Trophoblast cell (in vitro differentiated cells and primary cell): ENCODE measurements around the gene ACTN4.

ENCODE experiments used
- DNase-seq, 2 donors: peaks; one replicate each; pipeline ENCODE4 v3.0.0-alpha.2; 2016
- H2AFZ ChIP-seq: 2 replicates; pipeline ENCODE4 v1.6.1; 2013; ENCODE audit warnings: low read length, moderate library complexity, mild to moderate bottlenecking; ENCODE audit not compliant: insufficient read depth, poor library complexity
- H2AK5ac ChIP-seq: 2 replicates; pipeline ENCODE4 v1.6.1; 2013; ENCODE audit warnings: mild to moderate bottlenecking, low read length
- H2BK120ac ChIP-seq: 2 replicates; pipeline ENCODE4 v1.6.1; 2013; ENCODE audit warnings: low read length, mild to moderate bottlenecking, moderate library complexity; ENCODE audit not compliant: insufficient read depth, poor library complexity
- H2BK12ac ChIP-seq: 2 replicates; pipeline ENCODE4 v1.6.1; 2013; ENCODE audit warnings: mild to moderate bottlenecking, low read length, moderate library complexity
- H2BK5ac ChIP-seq: 2 replicates; pipeline ENCODE4 v1.6.1; 2013; ENCODE audit warnings: low read length, low read depth, moderate library complexity, mild to moderate bottlenecking; ENCODE audit not compliant: poor library complexity
- H3K14ac ChIP-seq: 2 replicates; pipeline ENCODE4 v1.6.1; 2013; ENCODE audit warnings: mild to moderate bottlenecking, low read length
- H3K18ac ChIP-seq: 2 replicates; pipeline ENCODE4 v1.6.1; 2013; ENCODE audit warnings: mild to moderate bottlenecking, low read length
- H3K23ac ChIP-seq: 2 replicates; pipeline ENCODE4 v1.6.1; 2013; ENCODE audit warnings: low read length
- H3K27ac ChIP-seq: 2 replicates; pipeline ENCODE4 v1.5.1; 2013; ENCODE audit warnings: low read depth, mild to moderate bottlenecking, inconsistent platforms, low read length, moderate library complexity
- H3K27me3 ChIP-seq: 2 replicates; pipeline ENCODE4 v1.6.1; 2013; ENCODE audit warnings: inconsistent platforms, mild to moderate bottlenecking, low read length, moderate library complexity; ENCODE audit not compliant: insufficient read depth
- H3K36me3 ChIP-seq, 2 experiments: 1 replicate in 1 of 2; 2 replicates in 1 of 2; pipeline ENCODE4 v1.6.1; 2013; ENCODE audit warnings: low read length in 2 of 2, mild to moderate bottlenecking in 2 of 2, moderate library complexity in 1 of 2; ENCODE audit not compliant: insufficient read depth in 2 of 2, control insufficient read depth in 1 of 2
- H3K4ac ChIP-seq: 2 replicates; pipeline ENCODE4 v1.6.1; 2013; ENCODE audit warnings: low read depth, mild to moderate bottlenecking, low read length, moderate library complexity
- H3K4me1 ChIP-seq, 2 experiments: 1 replicate in 1 of 2; 2 replicates in 1 of 2; pipeline ENCODE4 v1.6.1; 2013; ENCODE audit warnings: low read length in 2 of 2, mild to moderate bottlenecking in 2 of 2, moderate library complexity in 1 of 2; ENCODE audit not compliant: insufficient read depth in 2 of 2, control insufficient read depth in 1 of 2
- H3K4me2 ChIP-seq: 2 replicates; pipeline ENCODE4 v1.6.1; 2013; ENCODE audit warnings: inconsistent platforms, mild to moderate bottlenecking, low read length, moderate library complexity
- H3K4me3 ChIP-seq: 2 replicates; pipeline ENCODE4 v1.5.1; 2013; ENCODE audit warnings: mild to moderate bottlenecking, low read depth, low read length, inconsistent platforms
- H3K79me1 ChIP-seq: one replicate; pipeline ENCODE4 v1.6.1; 2013; ENCODE audit warnings: low read length
- H3K79me2 ChIP-seq: 2 replicates; pipeline ENCODE4 v1.6.1; 2013; ENCODE audit warnings: low read length, mild to moderate bottlenecking; ENCODE audit not compliant: control insufficient read depth, insufficient read depth, poor library complexity
- H3K9ac ChIP-seq: 2 replicates; pipeline ENCODE4 v1.6.1; 2013; ENCODE audit warnings: mild to moderate bottlenecking, low read length
- H3K9me3 ChIP-seq: 2 replicates; pipeline ENCODE4 v1.6.1; 2013; ENCODE audit warnings: low read depth, mild to moderate bottlenecking, control low read depth, inconsistent platforms, low read length; ENCODE audit not compliant: insufficient read depth
- H4K12ac ChIP-seq: 2 replicates; pipeline ENCODE4 v1.6.1; 2013; ENCODE audit warnings: low read depth, mild to moderate bottlenecking, low read length, moderate library complexity
- H4K8ac ChIP-seq: 2 replicates; pipeline ENCODE4 v1.6.1; 2013; ENCODE audit warnings: low read depth, mild to moderate bottlenecking, low read length, moderate library complexity
- H4K91ac ChIP-seq: one replicate; pipeline ENCODE4 v1.6.1; 2013; ENCODE audit warnings: low read depth, mild to moderate bottlenecking, low read length, moderate library complexity
- WGBS: extraction: QIAGEN DNeasy Blood & Tissue Kit; methylation state at CpG from one replicate; pipeline ENCODE4 v1.1.7; 2013; ENCODE audit warnings: missing lambda C conversion rate; ENCODE audit not compliant: insufficient read length, insufficient coverage; ENCODE audit errors: extremely low coverage; 5-methylcytosine and 5-hydroxymethylcytosine counted together

The ACTN4 gene

DNA sequence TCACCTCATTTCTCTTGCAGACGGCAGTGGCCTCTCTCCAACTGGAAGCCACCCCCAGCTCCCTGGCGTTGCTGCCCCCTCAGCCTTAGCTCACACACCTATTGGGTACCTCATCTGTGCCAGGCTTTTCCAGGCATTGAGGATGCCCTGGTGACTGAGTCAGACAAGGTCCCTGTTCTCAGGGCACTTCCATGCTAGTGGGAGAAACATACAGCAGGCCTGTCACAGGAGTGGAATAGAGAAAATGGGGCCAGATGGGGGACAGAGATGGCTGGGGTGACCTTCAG lies 62.9 kb downstream of the ACTN4 start:
- Histone ChIP-seq H3K14ac (peak overlapping the region; percentile 20), H3K4me1 (peaks cover 18 to 23% of the 10 kb centered on the region in 2 experiments), H2BK5ac (peak overlapping the region; percentile 18), H3K36me3 (peaks cover 97 to 98% of the 10 kb centered on the region in 2 experiments), H4K91ac (peak overlapping the region; percentile 37), H3K4ac (no peak overlapping the region), H3K27ac (peak overlapping the region; percentile 39), H3K4me3 (no peak overlapping the region), H3K18ac (peak overlapping the region; percentile 12), H2AK5ac (no peak overlapping the region), H4K8ac (peak overlapping the region; percentile 8), H3K79me2 (no peaks in the 10 kb centered on the region), H3K9me3 (peaks cover 2% of the 10 kb centered on the region), H3K79me1 (peaks cover 7% of the 10 kb centered on the region), H3K4me2 (no peak overlapping the region), H4K12ac (no peak overlapping the region), H2AFZ (no peak overlapping the region), H2BK120ac (no peak overlapping the region), H3K9ac (no peak overlapping the region), H3K23ac (no peak overlapping the region), H3K27me3 (no peaks in the 10 kb centered on the region), H2BK12ac (no peak overlapping the region)
- DNase-seq = no peak
- no CpG with 5 or more reads among the region's 2 CpGs for WGBS

DNA sequence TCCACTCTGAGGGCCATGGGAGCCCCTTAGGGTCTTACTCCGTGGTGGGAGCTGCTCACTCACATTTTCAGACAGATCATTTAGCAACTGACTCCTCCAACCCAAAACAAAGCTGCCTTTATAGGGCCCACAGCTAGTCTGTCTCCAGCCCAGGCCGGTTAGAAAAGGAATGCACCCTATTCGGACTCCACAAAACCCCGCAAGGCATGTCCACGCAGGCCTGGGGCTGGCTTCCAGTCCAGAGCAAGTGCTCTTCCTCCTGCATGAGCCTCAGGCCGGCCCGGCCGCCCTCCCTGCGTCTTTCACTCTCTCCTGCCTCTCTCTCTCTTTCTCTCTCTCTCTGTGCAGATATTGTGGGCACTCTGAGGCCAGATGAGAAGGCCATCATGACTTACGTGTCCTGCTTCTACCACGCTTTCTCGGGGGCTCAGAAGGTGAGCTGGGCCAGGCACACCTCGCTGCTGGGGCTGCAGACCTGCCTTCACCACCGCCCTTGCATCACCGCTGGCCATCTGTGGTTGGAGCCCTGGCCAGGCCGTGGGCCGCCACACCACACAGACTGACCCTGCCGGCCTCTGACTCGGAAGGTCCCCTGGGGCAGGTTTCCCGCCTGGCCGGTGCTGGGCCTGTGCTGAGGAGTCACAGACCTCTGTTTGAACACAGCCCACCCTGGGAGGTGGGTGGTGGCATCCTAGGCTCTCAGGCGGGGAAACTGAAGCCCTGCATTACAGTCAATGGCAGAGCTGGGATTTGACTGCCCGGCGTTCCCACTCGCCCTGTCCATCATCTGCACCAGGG lies 63.7 kb downstream of the ACTN4 start:
- H2BK5ac ChIP-seq = no peak overlapping the region
- H2AK5ac ChIP-seq = no peak overlapping the region
- no peak overlapping the region for H3K4me2 ChIP-seq
- no peak overlapping the region for H4K12ac ChIP-seq
- DNase-seq = no peak
- peaks cover 92% of the 10 kb centered on the region in 2 experiments for H3K36me3 ChIP-seq
- peak overlapping the region; percentile 14 for H4K8ac ChIP-seq
- H3K4ac ChIP-seq = no peak overlapping the region
- no CpG with 5 or more reads among the region's 25 CpGs for WGBS
- no peaks in the 10 kb centered on the region for H3K27me3 ChIP-seq
- no peak overlapping the region for H3K23ac ChIP-seq
- H3K79me2 ChIP-seq = no peaks in the 10 kb centered on the region
- H3K79me1 ChIP-seq = peaks cover 7% of the 10 kb centered on the region
- no peak overlapping the region for H2BK120ac ChIP-seq
- H3K27ac ChIP-seq = peak overlapping the region; percentile 39
- no peak overlapping the region for H3K9ac ChIP-seq
- H3K4me3 ChIP-seq = no peak overlapping the region
- H3K18ac ChIP-seq = peak overlapping the region; percentile 34
- peak overlapping the region; percentile 20 for H2BK12ac ChIP-seq
- H3K14ac ChIP-seq = no peak overlapping the region
- H2AFZ ChIP-seq = no peak overlapping the region
- H4K91ac ChIP-seq = peak overlapping the region; percentile 40
- H3K9me3 ChIP-seq = peaks cover 2% of the 10 kb centered on the region
- peaks cover 18 to 23% of the 10 kb centered on the region in 2 experiments for H3K4me1 ChIP-seq

DNA sequence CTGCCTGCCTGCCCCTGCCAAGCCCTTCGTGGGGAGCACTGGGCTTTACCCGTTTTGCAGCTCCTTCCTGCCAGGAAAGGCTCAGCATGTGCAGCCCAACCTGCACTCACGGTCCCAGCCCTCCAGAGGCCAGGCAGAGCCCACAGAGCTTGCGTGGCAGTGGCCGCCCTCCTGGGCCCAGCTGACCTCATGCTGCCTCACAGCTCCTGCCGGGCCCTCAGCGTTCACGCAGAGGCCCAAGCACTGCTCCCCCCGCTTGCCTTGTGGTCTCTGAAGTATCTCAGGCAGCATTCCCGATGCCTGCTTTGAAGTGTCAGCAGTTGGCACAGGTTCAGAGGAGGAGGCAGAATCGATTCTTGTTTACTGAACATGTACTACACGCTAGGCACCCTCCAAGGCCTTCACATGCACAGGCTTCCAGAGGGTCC lies 64.3 kb downstream of the ACTN4 start:
- Histone ChIP-seq H2AFZ (no peak overlapping the region), H3K14ac (no peak overlapping the region), H2BK12ac (no peak overlapping the region), H4K8ac (no peak overlapping the region), H3K36me3 (peaks cover 92% of the 10 kb centered on the region in 2 experiments), H2BK120ac (no peak overlapping the region), H3K27me3 (no peaks in the 10 kb centered on the region), H3K23ac (no peak overlapping the region), H3K4me2 (no peak overlapping the region), H3K9me3 (peaks cover 2% of the 10 kb centered on the region), H3K9ac (no peak overlapping the region), H2AK5ac (no peak overlapping the region), H3K4me1 (peaks cover 18 to 23% of the 10 kb centered on the region in 2 experiments), H3K27ac (peak overlapping the region; percentile 0), H3K79me2 (no peaks in the 10 kb centered on the region), H3K18ac (peak overlapping the region; percentile 21), H3K4me3 (no peak overlapping the region), H4K12ac (no peak overlapping the region), H2BK5ac (no peak overlapping the region), H3K4ac (no peak overlapping the region), H3K79me1 (peaks cover 7% of the 10 kb centered on the region), H4K91ac (peak overlapping the region; percentile 2)
- no CpG with 5 or more reads among the region's 12 CpGs for WGBS
- no peak for DNase-seq

DNA sequence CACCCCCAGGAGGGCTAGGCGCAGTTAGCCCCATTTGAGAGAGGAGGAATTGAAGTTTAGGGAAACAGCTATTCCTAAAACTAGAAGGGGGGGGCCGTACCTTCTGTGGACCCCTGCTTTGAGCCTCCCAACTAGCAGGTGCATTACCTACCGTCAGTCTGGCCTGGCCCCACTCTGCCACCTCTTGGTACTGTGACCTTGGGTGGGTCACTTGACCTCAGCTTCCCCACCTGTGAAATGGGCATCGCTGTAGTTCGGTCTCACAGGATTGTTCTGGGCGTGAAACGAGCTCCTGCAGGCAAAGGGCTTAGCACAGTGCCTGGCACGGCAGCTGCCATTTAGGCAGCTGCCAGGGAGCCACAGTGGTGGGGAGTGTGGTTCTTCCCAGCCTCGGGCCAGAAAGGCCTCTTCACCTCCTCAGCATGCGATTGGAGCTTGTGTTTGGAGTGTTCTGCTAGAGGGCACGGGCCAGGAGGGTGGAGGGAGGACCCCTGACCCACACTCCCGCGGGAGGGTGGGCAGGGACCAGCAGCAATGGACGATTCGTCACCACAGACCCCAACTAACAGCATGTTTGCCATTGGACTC lies 64.8 kb downstream of the ACTN4 start:
- Histone ChIP-seq H4K8ac (no peak overlapping the region), H3K27ac (peak overlapping the region; percentile 6), H4K91ac (no peak overlapping the region), H2AFZ (no peak overlapping the region), H3K4me2 (no peak overlapping the region), H2BK5ac (no peak overlapping the region), H3K14ac (no peak overlapping the region), H3K4me3 (no peak overlapping the region), H3K36me3 (peaks cover 92% of the 10 kb centered on the region in 2 experiments), H3K9me3 (peaks cover 4% of the 10 kb centered on the region), H3K18ac (peak overlapping the region; percentile 19), H2BK120ac (no peak overlapping the region), H2BK12ac (no peak overlapping the region), H2AK5ac (no peak overlapping the region), H3K4me1 (peaks cover 18 to 23% of the 10 kb centered on the region in 2 experiments), H3K23ac (no peak overlapping the region), H4K12ac (no peak overlapping the region), H3K4ac (peak overlapping the region; percentile 11), H3K79me2 (no peaks in the 10 kb centered on the region), H3K79me1 (peaks cover 7% of the 10 kb centered on the region), H3K9ac (no peak overlapping the region), H3K27me3 (no peaks in the 10 kb centered on the region)
- no CpG with 5 or more reads among the region's 15 CpGs for WGBS
- DNase-seq = no peak
